OCI-LY3 (cell line): ENCODE measurements around the gene CCDC198.

Experiments used
- H2AFZ ChIP-seq: fragments of 200-600, 300-600 bp; shearing (Covaris generic); 2 replicates; pipeline ENCODE4 v1.6.0; 2014; ENCODE audit warnings: antibody characterized with exemption, low read depth, low read length
- H3K27ac ChIP-seq: fragments of 200-600, 300-600 bp; sonication (generic); 2 replicates; pipeline ENCODE4 v1.5.1; 2014; ENCODE audit warnings: mild to moderate bottlenecking, low read length, moderate library complexity, mixed read lengths
- H3K27me3 ChIP-seq: fragments of 200-600, 300-600 bp; sonication (generic); 2 replicates; pipeline ENCODE4 v1.6.1; 2014; ENCODE audit warnings: low read depth, low read length, mixed read lengths
- H3K36me3 ChIP-seq: fragments of 200-600, 300-600 bp; sonication (generic); replicated peaks from 2 replicates; pipeline ENCODE3; 2014; ENCODE audit warnings: low read depth, low read length, mixed read lengths
- H3K4me1 ChIP-seq: fragments of 300-600, 200-600 bp; sonication (generic); 2 replicates; pipeline ENCODE4 v1.6.1; 2014; ENCODE audit warnings: low read length, mixed read lengths
- H3K4me2 ChIP-seq: fragments of 200-600, 300-600 bp; sonication (generic); 2 replicates; pipeline ENCODE4 v1.6.1; 2014; ENCODE audit warnings: low read length, mixed read lengths
- H3K4me3 ChIP-seq: fragments of 300-600, 200-600 bp; sonication (generic); 2 replicates; pipeline ENCODE4 v1.5.1; 2014; ENCODE audit warnings: antibody characterized with exemption, mild to moderate bottlenecking, low read length, moderate library complexity
- H3K79me2 ChIP-seq: fragments of 300-600, 200-600 bp; shearing (Covaris generic); 2 replicates; pipeline ENCODE4 v1.6.1; 2014; ENCODE audit warnings: mild to moderate bottlenecking, low read length, mixed read lengths
- H3K9ac ChIP-seq: fragments of 300-600, 200-600 bp; shearing (Covaris generic); 2 replicates; pipeline ENCODE4 v1.6.0; 2014; ENCODE audit warnings: mild to moderate bottlenecking, low read length, moderate library complexity
- H3K9me3 ChIP-seq: fragments of 200-600, 300-600 bp; shearing (Covaris generic); 2 replicates; pipeline ENCODE4 v1.6.1; 2014; ENCODE audit warnings: low read length, mixed read lengths; ENCODE audit not compliant: insufficient read depth
- H4K20me1 ChIP-seq: fragments of 200-600, 300-600 bp; sonication (generic); 2 replicates; pipeline ENCODE4 v1.6.1; 2016; ENCODE audit warnings: low read length, mixed read lengths; ENCODE audit not compliant: insufficient read depth
- CTCF ChIP-seq: fragments of 200-600, 300-600 bp; sonication (generic); IDR thresholded peaks from 2 replicates; pipeline ENCODE4 v1.5.1; 2014; ENCODE audit warnings: antibody characterized with exemption, low read length, low read depth
- EZH2phosphoT487 ChIP-seq: fragments of 200-600 bp; shearing (Covaris generic); IDR thresholded peaks from 2 replicates; pipeline ENCODE4 v1.6.1; 2018; ENCODE audit warnings: antibody characterized with exemption, mixed run types, low read depth

Gene CCDC198

GRCh38 chr14:57519043-57519442 lies 25.4 kb upstream of the CCDC198 start:
- Histone ChIP-seq H3K27ac (no peak overlapping the region), H3K4me1 (no peaks in the 10 kb centered on the region), H3K9me3 (no peaks in the 10 kb centered on the region), H2AFZ (no peak overlapping the region), H3K27me3 (no peaks in the 10 kb centered on the region), H3K4me3 (no peak overlapping the region), H4K20me1 (no peaks in the 10 kb centered on the region), H3K9ac (no peak overlapping the region), H3K36me3 (no peaks in the 10 kb centered on the region), H3K4me2 (no peak overlapping the region), H3K79me2 (no peaks in the 10 kb centered on the region)
- TF ChIP-seq CTCF, result no peak
- TF ChIP-seq EZH2phosphoT487, result no peak

GRCh38 chr14:57512220-57512619 lies 18.6 kb upstream of the CCDC198 start:
- no peak overlapping the region for H3K4me3 ChIP-seq
- H3K79me2 ChIP-seq, result no peaks in the 10 kb centered on the region
- TF ChIP-seq CTCF, result no peak
- TF ChIP-seq EZH2phosphoT487, result no peak
- H3K27ac ChIP-seq, result no peak overlapping the region
- no peaks in the 10 kb centered on the region for H3K36me3 ChIP-seq
- H3K4me1 ChIP-seq, result no peaks in the 10 kb centered on the region
- H3K9me3 ChIP-seq, result no peaks in the 10 kb centered on the region
- no peak overlapping the region for H3K9ac ChIP-seq
- H2AFZ ChIP-seq, result no peak overlapping the region
- H3K4me2 ChIP-seq, result no peak overlapping the region
- no peaks in the 10 kb centered on the region for H3K27me3 ChIP-seq
- H4K20me1 ChIP-seq, result no peaks in the 10 kb centered on the region

GRCh38 chr14:57508756-57509155 lies 15.1 kb upstream of the CCDC198 start:
- Histone ChIP-seq H2AFZ (no peak overlapping the region), H3K36me3 (no peaks in the 10 kb centered on the region), H3K79me2 (no peaks in the 10 kb centered on the region), H3K27me3 (no peaks in the 10 kb centered on the region), H3K4me3 (no peak overlapping the region), H3K27ac (no peak overlapping the region), H3K4me2 (no peak overlapping the region), H3K9me3 (no peaks in the 10 kb centered on the region), H3K9ac (no peak overlapping the region), H3K4me1 (no peaks in the 10 kb centered on the region), H4K20me1 (no peaks in the 10 kb centered on the region)
- TF ChIP-seq CTCF (no peak), EZH2phosphoT487 (no peak)

- Histone ChIP-seq H2AFZ (no peak overlapping the region), H3K4me3 (no peak overlapping the region), H3K9me3 (no peaks in the 10 kb centered on the region), H3K4me2 (no peak overlapping the region), H3K79me2 (no peaks in the 10 kb centered on the region), H4K20me1 (no peaks in the 10 kb centered on the region), H3K27me3 (no peaks in the 10 kb centered on the region), H3K9ac (no peak overlapping the region), H3K27ac (no peak overlapping the region), H3K36me3 (no peaks in the 10 kb centered on the region), H3K4me1 (no peaks in the 10 kb centered on the region)
- TF ChIP-seq EZH2phosphoT487 (no peak), CTCF (no peak)
Observed at GRCh38 chr14:57502586-57503254, 9.1 kb upstream of the CCDC198 start.
